Ovary (tissue), 9 donors: Measurements from ENCODE around the gene EYS. TPM values are rescaled to one million over a fixed set of nuclear protein-coding genes. Genes with fewer than 3 reads are reported as not detected.

ENCODE experiments used
- DNase-seq, 5 donors: peaks; one replicate each; pipeline ENCODE4 v3.0.0-alpha.2; 2019 to 2020
- H3K27ac ChIP-seq, 2 donors: fragments of 200-600 bp; one replicate each; pipeline versions ENCODE4 v1.5.1 to v1.8.0; 2019 to 2022
- H3K27me3 ChIP-seq: fragments of 200-600 bp; one replicate; pipeline ENCODE4 v1.8.0; 2022
- H3K36me3 ChIP-seq: fragments of 200-600 bp; sonication (generic); one replicate; pipeline ENCODE4 v1.5.1; 2019
- H3K4me1 ChIP-seq: one replicate; pipeline ENCODE4 v1.8.1; 2013; ENCODE audit warnings: mild to moderate bottlenecking, moderate library complexity; ENCODE audit not compliant: insufficient read depth
- H3K4me3 ChIP-seq: fragments of 200-600 bp; sonication (generic); one replicate; pipeline ENCODE4 v1.5.1; 2017
- H3K9me3 ChIP-seq, 2 donors: fragments of 200-600 bp in 1 of 2; sonication (generic) in 1 of 2; one replicate each; pipeline versions ENCODE4 v1.5.1 to v1.8.1; 2013 to 2019; ENCODE audit warnings: mild to moderate bottlenecking in 1 of 2, moderate library complexity in 1 of 2
- CTCF ChIP-seq, 3 donors: fragments of 450-650 bp in 2 of 3; fragments of 200-600 bp in 1 of 3; IDR thresholded peaks; one replicate each; pipeline versions ENCODE4 v1.5.1 to v1.8.0; 2016 to 2022; ENCODE audit warnings: antibody characterized with exemption in 3 of 3, mild to moderate bottlenecking in 1 of 3
- EP300 ChIP-seq: sonication (generic); formaldehyde crosslinking; IDR thresholded peaks from one replicate; pipeline ENCODE4 v1.6.1; 2017; ENCODE audit warnings: antibody characterized with exemption
- POLR2A ChIP-seq: fragments of 450-650 bp; IDR thresholded peaks from one replicate; pipeline ENCODE4 v1.6.1; 2017; ENCODE audit warnings: antibody characterized with exemption, mild to moderate bottlenecking, moderate library complexity
- WGBS, 3 donors: extraction: QIAGEN DNeasy Blood & Tissue Kit in 1 of 3; methylation state at CpG; one replicate each; pipeline versions ENCODE4 v1.1.5 to v1.1.7; 2013 to 2017; 5-methylcytosine and 5-hydroxymethylcytosine counted together
- intact Hi-C, 4 donors: fragments of 100-400 bp; cut with DNase I; formaldehyde crosslinking; loops; one replicate each; pipeline versions ENCODE4 v1.11.0 to v1.15.1; 2022 to 2023
- polyA plus RNA-seq, 2 donors: library from polyadenylated mRNA; stranded (reverse); fragments of 200-250 nt in 1 of 2; fragments of 350-450 nt in 1 of 2; fragmentation: Illumina TruSeq in 1 of 2; extraction: RNeasy Lipid Tissue Mini Kit (QIAGEN cat#74804) in 1 of 2; gene quantifications; one replicate each; pipeline ENCODE4 v1.2.3, GENCODE V29; 2013 to 2014
- total RNA-seq, 7 donors: library from RNA; depleted of rRNA in 2 of 7; stranded (reverse); fragments of >200 nt in 2 of 7; fragmentation: NEBNext Ultra II Directional in 3 of 7; extraction: Animal tissue kit (Norgen Biotek cat#: 25700) in 3 of 7; gene quantifications; one replicate each; pipeline versions ENCODE4 v1.1.0 to v1.2.4, GENCODE V29; 2016 to 2023
- donor health status: DM: no; HTN: no; CAD: no; lungs with moderate emphysema.
- donor health status: DM: no; HTN: no; CAD: no.
- donor health status: Bipolar disorder and iron deficiency.
- donor health status: DM: yes; HTN: yes; CAD: no.
- donor health status: DM: no; HTN: no; CAD: no.
- donor health status: DM: yes; HTN: yes; CAD: no.

Gene EYS
- total and polyA plus RNA-seq, 9 donors, result under 0.01 to 0.03 (median 0.01) TPM; not detected in 6

- 3 to 11% (median 9%) methylated on average over 2 of the region's 2 CpGs for WGBS, 3 donors
- H3K9me3 ChIP-seq, result no peaks in the 10 kb centered on the region
- H3K4me3 ChIP-seq, result no peak overlapping the region
- no peak for DNase-seq
- intact Hi-C loops, result no loop called here
- TF ChIP-seq CTCF (IDR thresholded peaks at IDR 0.05), result no peak
- no peak for TF ChIP-seq EP300
- TF ChIP-seq POLR2A, result no peak
- H3K4me1 ChIP-seq, result no peaks in the 10 kb centered on the region
- no peak overlapping the region for H3K27ac ChIP-seq
- no peaks in the 10 kb centered on the region for H3K27me3 ChIP-seq
- no peaks in the 10 kb centered on the region for H3K36me3 ChIP-seq
Measured at GRCh38 chr6:64415926-64416325, 1291.1 kb downstream of the EYS start.

DNA sequence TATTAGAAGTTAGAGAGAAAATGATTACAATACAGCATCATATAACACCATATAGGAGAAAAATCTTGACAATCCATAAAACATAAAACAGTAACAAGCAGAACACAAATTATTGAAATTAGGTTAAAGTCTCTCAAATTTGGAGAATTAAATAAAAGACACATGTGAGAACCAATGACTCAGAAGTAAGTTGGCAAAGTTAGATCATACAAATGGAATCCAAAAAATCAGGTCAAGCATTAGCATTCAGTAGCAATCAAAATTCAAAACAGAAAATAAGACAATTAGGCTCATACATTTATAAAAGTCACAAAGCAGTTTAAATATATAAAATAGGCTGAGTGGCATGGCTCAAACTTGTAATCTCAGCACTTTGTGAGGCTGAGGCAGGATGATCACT, 1295.8 kb downstream of the EYS start:
- DNase-seq, result no peak
- Histone ChIP-seq H3K36me3 (no peaks in the 10 kb centered on the region), H3K4me3 (no peak overlapping the region), H3K4me1 (no peaks in the 10 kb centered on the region), H3K27ac (no peak overlapping the region), H3K27me3 (no peaks in the 10 kb centered on the region), H3K9me3 (no peaks in the 10 kb centered on the region)
- no peak for TF ChIP-seq POLR2A
- TF ChIP-seq CTCF (IDR thresholded peaks at IDR 0.05), result no peak
- TF ChIP-seq EP300, result no peak
- intact Hi-C loops, result no loop called here

- WGBS, 3 donors, result 77 to 80% (median 78%) methylated on average over 1 of the region's 1 CpG
- no peak for TF ChIP-seq EP300
- no peak for TF ChIP-seq POLR2A
- no peak for TF ChIP-seq CTCF (IDR thresholded peaks at IDR 0.05)
- intact Hi-C loops, result no loop called here
- H3K4me3 ChIP-seq, result no peak overlapping the region
- H3K27ac ChIP-seq, result no peak overlapping the region
- no peaks in the 10 kb centered on the region for H3K4me1 ChIP-seq
- H3K9me3 ChIP-seq, result no peaks in the 10 kb centered on the region
- H3K36me3 ChIP-seq, result no peaks in the 10 kb centered on the region
- no peak for DNase-seq
- H3K27me3 ChIP-seq, result no peaks in the 10 kb centered on the region
Measured at GRCh38 chr6:64409948-64410347, 1297.1 kb downstream of the EYS start.

GRCh38 chr6:64404396-64404795, 1302.6 kb downstream of the EYS start:
- Histone ChIP-seq H3K36me3 (no peaks in the 10 kb centered on the region), H3K27me3 (no peaks in the 10 kb centered on the region), H3K4me3 (no peak overlapping the region), H3K4me1 (no peaks in the 10 kb centered on the region), H3K9me3 (no peaks in the 10 kb centered on the region), H3K27ac (no peak overlapping the region)
- intact Hi-C loops, result no loop called here
- WGBS, 3 donors, result 76 to 86% (median 79%) methylated on average over 5 of the region's 5 CpGs
- TF ChIP-seq EP300 (no peak), POLR2A (no peak), CTCF (IDR thresholded peaks at IDR 0.05) (no peak)
- DNase-seq, result no peak

GRCh38 chr6:64383277-64383676, 1323.7 kb downstream of the EYS start:
- H3K27ac ChIP-seq, result no peak overlapping the region
- no peaks in the 10 kb centered on the region for H3K9me3 ChIP-seq
- TF ChIP-seq CTCF (IDR thresholded peaks at IDR 0.05) (no peak), EP300 (no peak), POLR2A (no peak)
- no peaks in the 10 kb centered on the region for H3K36me3 ChIP-seq
- 39 to 96% (median 42%) methylated on average over 2 of the region's 2 CpGs for WGBS, 3 donors
- DNase-seq, result no peak
- no peaks in the 10 kb centered on the region for H3K27me3 ChIP-seq
- H3K4me3 ChIP-seq, result no peak overlapping the region
- intact Hi-C loops, result no loop called here
- H3K4me1 ChIP-seq, result no peaks in the 10 kb centered on the region
